ENCODE data around the gene NHERF2.
"Not testable (repeated sequence)": the region's sequence is repeated elsewhere in the genome, so short reads cannot be mapped to it uniquely, and the experiment has no call there.

Gene NHERF2

GRCh38 chr16:2008009-2008526 is 18.6 kb upstream of the NHERF2 start:
- Mint-ChIP-seq H3K4me1 (peaks cover 53% of the 10 kb centered on the region), H3K27me3 (ENCODE audit: low read depth, poor library complexity) (no peaks in the 10 kb centered on the region), H3K27ac (no peak overlapping the region), H3K9me3 (no peaks in the 10 kb centered on the region), H3K4me3 (peak overlapping the region; percentile 83), H3K36me3 (ENCODE audit: low read depth) (no peaks in the 10 kb centered on the region)
- DNase-seq, result no peak
- no peak for TF ChIP-seq CTCF (IDR thresholded peaks at IDR 0.05)

DNA sequence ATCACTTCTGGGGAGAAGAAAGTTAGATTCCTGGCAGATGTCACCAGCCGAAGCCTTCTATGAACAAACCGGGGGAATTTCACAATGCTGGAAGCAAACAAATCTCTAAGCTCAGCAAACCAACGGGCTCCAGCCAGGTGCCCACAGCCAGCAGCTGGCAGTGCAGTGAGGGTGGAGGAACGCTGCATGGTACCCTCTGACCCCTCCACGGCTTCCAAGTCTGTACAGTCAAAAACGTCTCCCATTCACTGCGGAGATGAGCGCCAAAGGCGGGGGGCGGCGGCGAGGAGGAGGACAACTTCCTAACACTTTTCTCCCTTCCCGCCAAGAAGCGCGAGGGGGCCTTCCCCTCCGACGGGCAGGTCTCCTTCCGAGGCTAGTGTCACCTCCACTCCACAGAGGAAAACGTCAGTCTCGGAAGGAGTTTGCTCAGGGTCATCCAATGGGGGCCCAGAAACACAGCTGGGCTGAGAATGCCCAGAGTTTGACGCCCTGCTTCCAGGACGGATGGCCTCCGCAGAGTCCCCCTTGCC is 18.0 kb upstream of the NHERF2 start:
- Mint-ChIP-seq H3K9me3 (no peaks in the 10 kb centered on the region), H3K4me1 (peaks cover 53% of the 10 kb centered on the region), H3K27me3 (ENCODE audit: low read depth, poor library complexity) (no peaks in the 10 kb centered on the region), H3K4me3 (peak overlapping the region; percentile 83), H3K27ac (no peak overlapping the region), H3K36me3 (ENCODE audit: low read depth) (no peaks in the 10 kb centered on the region)
- TF ChIP-seq CTCF (IDR thresholded peaks at IDR 0.05), result no peak
- DNase-seq, result no peak

GRCh38 chr16:2009164-2009711 is 17.5 kb upstream of the NHERF2 start:
- Mint-ChIP-seq H3K36me3 (ENCODE audit: low read depth) (no peaks in the 10 kb centered on the region), H3K27ac (no peak overlapping the region), H3K27me3 (ENCODE audit: low read depth, poor library complexity) (no peaks in the 10 kb centered on the region), H3K4me3 (peak overlapping the region; percentile 83), H3K9me3 (no peaks in the 10 kb centered on the region), H3K4me1 (peaks cover 51% of the 10 kb centered on the region)
- DNase-seq, result no peak
- no peak for TF ChIP-seq CTCF (IDR thresholded peaks at IDR 0.05)

GRCh38 chr16:2009791-2010510 is 16.8 kb upstream of the NHERF2 start, which contains the start of gene ZNF598:
ZNF598 (minus strand) TSS chr16:2009821.
- Mint-ChIP-seq H3K27ac (peak within 1 kb of the TSS; percentile 75), H3K36me3 (ENCODE audit: low read depth) (no peaks in the 10 kb centered on the region), H3K27me3 (ENCODE audit: low read depth, poor library complexity) (no peaks in the 10 kb centered on the region), H3K4me3 (peak within 1 kb of the TSS; percentile 85), H3K9me3 (no peaks in the 10 kb centered on the region), H3K4me1 (peaks cover 44% of the 10 kb centered on the region)
- TF ChIP-seq CTCF (IDR thresholded peaks at IDR 0.05), result no peak
- DNase-seq, result peak; percentile 86

DNA sequence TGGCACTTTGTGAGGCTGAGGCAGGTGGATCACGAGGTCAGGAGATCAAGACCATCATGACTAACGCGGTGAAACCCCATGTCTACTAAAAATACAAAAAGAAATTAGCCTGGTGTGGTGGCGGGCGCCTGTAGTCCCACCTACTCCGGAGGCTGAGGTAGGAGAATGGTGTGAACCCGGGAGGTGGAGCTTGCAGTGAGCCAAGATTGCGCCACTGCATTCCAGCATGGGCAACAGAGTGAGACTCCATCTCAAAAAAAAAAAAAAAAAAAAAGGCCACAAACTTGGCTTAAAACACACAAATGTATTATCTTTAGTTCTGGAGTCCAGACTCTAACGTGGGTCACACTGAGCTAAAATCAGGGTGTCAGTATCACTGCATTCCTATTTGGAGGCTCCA is 15.0 kb upstream of the NHERF2 start:
- H3K27ac Mint-ChIP-seq; H3K9me3 Mint-ChIP-seq; H3K27me3 Mint-ChIP-seq (ENCODE audit: low read depth, poor library complexity); H3K36me3 Mint-ChIP-seq (ENCODE audit: low read depth); H3K4me3 Mint-ChIP-seq; DNase-seq: not testable (repeated sequence)
- H3K4me1 Mint-ChIP-seq, result peaks cover 37% of the 10 kb centered on the region

DNA sequence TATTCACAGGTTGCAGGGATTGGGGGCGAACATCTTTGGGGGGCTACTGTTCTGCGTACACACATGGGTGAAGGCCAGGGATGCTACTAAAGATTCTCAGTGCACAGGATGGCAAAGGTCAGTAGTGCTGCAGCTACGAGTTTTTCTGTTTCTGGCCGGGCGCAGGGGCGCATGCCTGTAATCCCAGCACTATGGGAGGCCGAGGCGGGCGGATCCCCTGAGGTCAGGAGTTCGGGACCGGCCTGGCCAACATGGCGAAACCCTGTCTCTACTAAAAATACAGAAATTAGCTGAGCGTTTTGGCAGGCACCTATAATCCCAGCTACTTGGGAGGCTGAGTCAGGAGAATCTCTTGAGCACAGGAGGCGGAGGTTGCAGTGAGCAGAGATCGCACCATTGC is 13.2 kb upstream of the NHERF2 start:
- Mint-ChIP-seq H3K4me1 (peaks cover 22% of the 10 kb centered on the region), H3K9me3 (no peaks in the 10 kb centered on the region), H3K36me3 (ENCODE audit: low read depth) (no peaks in the 10 kb centered on the region), H3K27me3 (ENCODE audit: low read depth, poor library complexity) (peaks cover 6% of the 10 kb centered on the region), H3K27ac (no peak overlapping the region), H3K4me3 (no peak overlapping the region)
- no peak for TF ChIP-seq CTCF (IDR thresholded peaks at IDR 0.05)
- no peak for DNase-seq
